Activated T-helper 1 cell treated with anti-CD3 and anti-CD28 coated beads, Interleukin-12 subunit alpha, Interleukin-12 subunit beta, Interleukin-2, Interleukin-4 antibody, amounts not matched to agents 30 ng/mL and 10 ng/mL and 1 ng/mL, durations not matched to agents 14 hours and 24 hours and 36 hours (primary cell): ENCODE data around the gene OTOF. TPM values are rescaled to one million over a fixed set of nuclear protein-coding genes. Genes with fewer than 3 reads are reported as not detected.
A peak's percentile ranks its signal among the peaks of the same experiment; 100 is the strongest.

ENCODE experiments used
- DNase-seq: peaks from one replicate; pipeline ENCODE4 v3.0.0; 2021; ENCODE audit warnings: low spot score
- H3K27ac Mint-ChIP-seq: one replicate; pipeline ENCODE4 v1.8.0; 2021; ENCODE audit warnings: mild to moderate bottlenecking, mixed read lengths
- H3K27me3 Mint-ChIP-seq: one replicate; pipeline ENCODE4 v1.8.0; 2022; ENCODE audit warnings: mild to moderate bottlenecking, moderate library complexity, mixed read lengths; ENCODE audit not compliant: insufficient read depth
- H3K36me3 Mint-ChIP-seq: one replicate; pipeline ENCODE4 v1.8.0; 2021; ENCODE audit warnings: low read depth, mixed read lengths
- H3K4me1 Mint-ChIP-seq: one replicate; pipeline ENCODE4 v1.8.0; 2021; ENCODE audit warnings: low read depth, mixed read lengths
- H3K4me3 Mint-ChIP-seq: one replicate; pipeline ENCODE4 v1.8.0; 2021; ENCODE audit warnings: mild to moderate bottlenecking, moderate library complexity, mixed read lengths
- H3K9me3 Mint-ChIP-seq: one replicate; pipeline ENCODE4 v1.8.0; 2021; ENCODE audit warnings: mixed read lengths
- intact Hi-C: fragments of 100-400 bp; cut with micrococcal nuclease; formaldehyde crosslinking; loops from one replicate; pipeline ENCODE4 v1.15.1; 2024
- total RNA-seq: library from RNA; stranded (reverse); gene quantifications from 2 replicates; pipeline ENCODE4 v1.2.3, GENCODE V29; 2022

OTOF gene
- 5.9 and 6.9 TPM in 2 replicates for total RNA-seq

DNA sequence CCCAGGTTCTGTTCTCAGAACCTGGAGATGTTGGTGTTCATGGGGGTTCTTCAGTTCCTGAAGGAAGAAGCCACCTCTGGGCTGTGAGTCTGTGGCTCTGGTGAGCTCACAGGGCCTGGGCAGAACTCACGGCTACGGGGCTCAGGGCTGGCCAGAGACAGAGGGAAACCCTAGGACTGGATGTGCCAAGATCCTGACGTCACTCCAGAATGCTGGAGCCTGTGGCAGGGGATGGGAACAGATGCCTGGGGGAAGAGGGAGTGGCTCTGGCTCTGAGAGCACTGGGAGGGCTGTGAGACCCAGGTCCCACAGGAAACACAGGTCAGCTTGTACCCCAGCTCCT, at the start of gene OTOF:
TSS of gene OTOF (minus strand) at position 214 of the 343 bp plus-strand sequence.
- Mint-ChIP-seq H3K4me3 (peak within 1 kb of the TSS; percentile 84), H3K27me3 (no peaks in the 10 kb centered on the region), H3K9me3 (no peaks in the 10 kb centered on the region), H3K27ac (peak within 1 kb of the TSS; percentile 96), H3K36me3 (no peaks in the 10 kb centered on the region), H3K4me1 (peaks cover 8% of the 10 kb centered on the region)
- no peak for DNase-seq
- intact Hi-C loops: no loop called here

DNA sequence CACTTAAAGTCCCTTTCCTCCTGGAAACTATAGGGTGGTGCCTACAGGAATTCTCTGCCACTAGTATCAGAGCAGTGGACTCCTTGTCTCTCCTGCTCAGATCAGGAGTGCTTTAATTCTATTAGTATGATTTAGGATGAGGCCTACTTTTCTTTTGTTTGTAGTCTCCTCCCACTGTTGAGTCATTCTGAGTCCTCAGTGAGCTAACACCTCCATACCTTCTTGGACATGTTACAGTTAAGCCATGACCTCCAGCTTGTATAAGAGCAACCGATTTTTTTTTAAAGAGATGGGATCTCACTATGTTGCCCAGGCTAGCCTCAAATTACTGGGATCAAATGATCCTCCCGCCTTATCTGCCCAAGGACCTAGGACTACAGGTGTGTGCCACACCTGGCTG, 48.7 kb upstream of the OTOF start:
- Mint-ChIP-seq H3K4me1 (no peaks in the 10 kb centered on the region), H3K9me3 (no peaks in the 10 kb centered on the region), H3K27me3 (peaks cover under 1% of the 10 kb centered on the region), H3K4me3 (no peak overlapping the region), H3K36me3 (no peaks in the 10 kb centered on the region), H3K27ac (no peak overlapping the region)
- no peak for DNase-seq
- intact Hi-C loops: no loop called here

DNA sequence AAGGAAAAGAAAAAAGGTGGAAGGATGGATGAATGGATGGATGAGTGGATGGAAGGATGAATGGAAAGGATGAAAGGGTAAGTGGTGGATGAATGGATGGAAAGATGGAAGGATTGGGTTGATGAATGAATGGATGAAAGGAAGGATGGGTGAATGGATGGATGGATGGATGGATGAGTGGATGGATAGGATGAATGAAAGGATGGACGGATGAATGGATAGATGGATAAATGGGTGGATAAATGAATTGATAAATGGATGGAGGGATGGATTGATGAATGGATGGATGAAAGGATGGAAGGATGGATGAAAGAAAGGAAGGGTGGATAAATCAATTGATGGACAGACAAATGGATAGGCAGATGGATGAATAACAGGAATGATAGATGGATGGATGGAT, 48.2 kb upstream of the OTOF start:
- Mint-ChIP-seq H3K4me1 (no peaks in the 10 kb centered on the region), H3K9me3 (no peaks in the 10 kb centered on the region), H3K4me3 (no peak overlapping the region), H3K27me3 (peaks cover 5% of the 10 kb centered on the region), H3K36me3 (no peaks in the 10 kb centered on the region), H3K27ac (no peak overlapping the region)
- intact Hi-C loops: no loop called here
- DNase-seq: no peak

DNA sequence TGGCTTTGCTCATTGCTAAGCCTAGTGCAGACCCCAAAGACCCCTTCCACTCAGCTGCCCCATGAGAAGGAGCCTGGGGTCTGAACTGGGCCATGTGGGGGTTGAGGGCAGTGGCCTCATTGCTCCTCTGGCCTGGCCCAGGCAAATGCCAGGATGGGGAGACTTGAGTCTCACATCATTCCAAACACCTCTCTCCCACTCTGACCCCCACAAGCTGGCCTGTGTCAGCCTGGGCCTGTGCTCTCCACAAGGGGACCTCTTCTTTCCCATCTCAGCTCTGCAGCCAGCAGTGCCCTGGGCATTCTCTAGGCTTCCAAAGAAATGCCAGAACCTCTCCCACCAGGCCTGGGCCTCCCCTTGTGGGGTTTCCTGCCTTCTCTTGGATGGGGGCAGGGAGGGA, 45.8 kb upstream of the OTOF start:
- no peak overlapping the region for H3K27ac Mint-ChIP-seq
- intact Hi-C loops: no loop called here

DNA sequence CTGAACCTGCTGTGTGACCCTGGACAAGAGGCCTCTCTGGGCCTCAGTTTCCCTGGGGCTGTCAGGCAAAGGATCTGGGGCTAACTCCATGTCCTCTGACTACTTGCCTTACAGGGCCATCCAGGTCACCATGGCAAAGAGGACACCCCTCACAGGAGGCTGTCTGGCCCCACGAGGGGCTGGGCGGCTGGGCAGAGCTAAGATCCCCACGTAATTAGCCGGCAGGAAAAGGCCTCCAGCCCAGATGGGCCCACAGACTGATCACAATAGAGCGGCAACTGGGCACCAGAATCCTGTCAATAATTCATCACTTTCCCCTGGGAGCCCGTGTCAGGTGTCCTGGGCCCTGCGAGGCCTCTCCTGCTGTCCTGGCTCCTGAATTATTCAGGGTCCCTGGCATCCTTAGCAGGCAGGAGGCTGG, 44.8 kb upstream of the OTOF start:
- Mint-ChIP-seq H3K27ac (no peak overlapping the region), H3K36me3 (no peaks in the 10 kb centered on the region), H3K27me3 (peaks cover 20% of the 10 kb centered on the region), H3K4me1 (peaks cover 11% of the 10 kb centered on the region), H3K4me3 (no peak overlapping the region), H3K9me3 (no peaks in the 10 kb centered on the region)
- intact Hi-C loops: no loop called here
- DNase-seq: no peak

More for the DNA sequence above, 45.8 kb upstream of the OTOF start:
- no peak for DNase-seq
- no peak overlapping the region for H3K4me3 Mint-ChIP-seq
- H3K27me3 Mint-ChIP-seq: peaks cover 20% of the 10 kb centered on the region
- no peaks in the 10 kb centered on the region for H3K36me3 Mint-ChIP-seq
- H3K9me3 Mint-ChIP-seq: no peaks in the 10 kb centered on the region
- H3K4me1 Mint-ChIP-seq: peaks cover 11% of the 10 kb centered on the region

DNA sequence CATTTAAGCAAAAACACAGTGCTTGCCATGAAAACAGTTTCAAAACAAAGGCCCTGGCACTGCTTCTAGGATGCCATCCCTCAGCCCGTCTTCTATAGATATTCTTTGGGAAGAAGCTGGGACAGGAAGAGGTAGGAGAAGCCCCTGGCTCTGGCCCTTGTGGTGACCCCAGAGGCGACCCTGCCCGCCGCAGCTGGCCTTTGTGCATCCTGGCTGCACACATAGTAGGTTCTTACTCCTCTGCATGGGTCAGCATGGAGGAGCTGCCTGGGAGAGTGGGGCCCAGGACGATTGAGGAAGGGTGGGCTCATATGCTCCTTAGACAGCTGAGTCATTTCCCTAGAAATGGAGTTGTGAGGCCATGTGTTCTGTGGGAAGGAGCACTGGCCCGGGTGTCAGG, 44.4 kb upstream of the OTOF start:
- H3K9me3 Mint-ChIP-seq: no peaks in the 10 kb centered on the region
- intact Hi-C loops: no loop called here
- DNase-seq: no peak
- peaks cover 20% of the 10 kb centered on the region for H3K27me3 Mint-ChIP-seq
- peaks cover 11% of the 10 kb centered on the region for H3K4me1 Mint-ChIP-seq
- no peak overlapping the region for H3K27ac Mint-ChIP-seq
- no peak overlapping the region for H3K4me3 Mint-ChIP-seq
- no peaks in the 10 kb centered on the region for H3K36me3 Mint-ChIP-seq

DNA sequence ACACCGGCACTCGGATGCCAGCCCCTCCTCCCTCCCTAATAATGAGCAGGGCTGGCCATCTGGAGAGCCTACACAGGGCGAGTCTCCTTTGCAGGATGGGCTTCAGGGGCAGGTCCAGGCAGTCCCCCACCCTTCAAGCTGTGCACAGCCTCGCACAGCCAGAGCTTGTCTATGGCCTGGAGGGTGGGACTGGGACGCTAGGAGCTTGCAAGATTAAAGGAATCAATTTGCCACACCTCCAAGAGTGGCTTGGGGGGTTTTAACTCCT, 43.9 kb upstream of the OTOF start:
- Mint-ChIP-seq H3K27me3 (peaks cover 20% of the 10 kb centered on the region), H3K4me1 (peaks cover 11% of the 10 kb centered on the region), H3K4me3 (no peak overlapping the region), H3K9me3 (no peaks in the 10 kb centered on the region), H3K36me3 (no peaks in the 10 kb centered on the region), H3K27ac (no peak overlapping the region)
- DNase-seq: no peak
- intact Hi-C loops: no loop called here

DNA sequence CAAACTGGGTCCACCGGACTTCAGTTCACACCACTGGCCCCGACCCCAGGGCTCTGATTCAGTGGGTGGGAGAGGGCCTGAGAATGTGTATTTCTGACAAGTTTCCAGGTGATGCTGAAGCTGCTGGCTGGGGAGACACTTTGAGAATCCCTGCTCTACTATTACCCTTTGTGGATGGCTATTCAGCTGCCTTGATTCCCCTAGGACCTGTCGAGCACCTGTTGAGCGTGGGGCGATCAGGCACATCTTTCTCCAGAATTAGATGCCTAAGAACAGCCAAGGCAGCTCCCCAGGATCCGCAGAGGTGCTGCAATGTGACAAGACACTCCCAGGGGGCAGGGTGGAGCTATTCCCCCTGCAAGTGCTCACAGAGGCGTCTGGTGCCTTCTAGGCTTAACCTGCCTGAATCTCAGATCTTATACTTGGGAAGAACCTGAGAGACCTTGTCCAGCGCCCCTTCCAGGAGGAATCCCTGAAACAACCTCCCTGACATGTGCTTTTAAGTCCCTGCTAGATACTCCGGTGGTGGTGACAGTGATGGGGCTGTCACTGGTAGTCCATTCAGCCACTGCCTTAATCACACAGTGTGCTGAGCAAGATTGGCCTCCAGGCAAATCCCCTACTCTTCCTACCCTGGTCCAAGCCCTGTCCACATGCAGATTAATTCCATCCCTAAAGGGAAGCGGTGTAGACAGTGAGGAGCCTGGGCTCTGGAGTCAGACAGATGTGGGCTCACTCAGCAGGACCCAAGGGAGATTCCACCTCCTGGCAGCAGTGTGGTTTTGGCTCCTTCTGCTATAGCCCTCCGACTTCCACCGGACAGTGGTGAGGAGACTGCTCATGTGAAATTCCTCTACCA, 43.4 kb upstream of the OTOF start:
- H3K36me3 Mint-ChIP-seq: no peaks in the 10 kb centered on the region
- H3K9me3 Mint-ChIP-seq: no peaks in the 10 kb centered on the region
- intact Hi-C loops: no loop called here

DNA sequence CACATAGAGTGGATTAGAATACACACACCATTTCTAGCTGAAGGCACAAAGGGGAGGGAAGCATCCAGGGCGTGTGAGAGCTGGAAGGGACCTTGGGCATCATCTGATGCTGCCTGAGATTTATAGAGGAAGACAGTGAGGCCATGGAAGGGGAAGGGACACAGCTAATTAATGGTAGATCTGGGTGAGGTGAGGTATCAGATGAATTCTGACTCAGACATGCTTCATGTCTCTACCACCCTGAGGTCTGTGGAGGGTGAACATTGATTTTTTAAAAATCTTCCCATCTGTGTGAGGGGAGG, 42.2 kb upstream of the OTOF start:
- Mint-ChIP-seq H3K4me1 (peaks cover 11% of the 10 kb centered on the region), H3K9me3 (no peaks in the 10 kb centered on the region), H3K4me3 (no peak overlapping the region), H3K27me3 (peaks cover 24% of the 10 kb centered on the region), H3K27ac (no peak overlapping the region), H3K36me3 (no peaks in the 10 kb centered on the region)
- DNase-seq: no peak
- intact Hi-C loops: no loop called here

More for the DNA sequence above, 43.4 kb upstream of the OTOF start:
- Mint-ChIP-seq H3K4me1 (peaks cover 11% of the 10 kb centered on the region), H3K27ac (no peak overlapping the region), H3K27me3 (peaks cover 20% of the 10 kb centered on the region), H3K4me3 (no peak overlapping the region)
- no peak for DNase-seq

DNA sequence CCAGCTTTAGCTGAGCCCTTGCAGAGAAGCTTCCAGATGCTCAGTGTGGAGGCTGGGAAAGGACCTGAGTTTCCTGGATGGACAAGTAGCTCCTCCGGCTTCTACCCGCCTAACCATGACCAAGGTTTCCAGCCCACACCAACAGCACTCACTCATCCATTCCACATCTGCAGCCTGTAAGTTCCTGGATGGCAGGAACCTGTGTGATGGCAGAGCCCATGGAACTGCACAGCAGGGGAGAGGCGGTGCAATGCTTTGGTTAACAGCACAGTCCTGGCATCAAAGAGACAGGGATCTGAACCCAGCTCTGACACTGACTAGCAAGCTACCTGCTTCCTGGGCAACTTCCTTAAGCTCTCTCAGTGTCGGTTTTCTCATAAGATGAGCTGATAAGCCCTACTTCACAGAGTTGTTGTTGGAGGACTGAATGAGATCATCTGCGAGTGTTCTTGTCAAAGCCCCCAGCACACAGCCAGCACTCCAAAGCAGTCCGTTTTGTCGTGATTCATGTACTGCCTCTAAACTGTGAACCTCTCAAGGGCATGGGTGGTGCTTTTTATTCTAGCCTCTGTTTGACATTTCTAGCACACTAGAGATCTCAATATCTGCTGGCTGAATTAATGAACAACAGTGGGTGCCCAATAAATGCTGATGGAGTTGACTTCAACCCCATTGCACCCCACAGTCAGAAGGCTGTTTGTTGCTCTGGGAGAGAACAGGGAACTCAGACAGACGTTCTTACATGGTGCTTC, 41.6 kb upstream of the OTOF start:
- Mint-ChIP-seq H3K36me3 (no peaks in the 10 kb centered on the region), H3K4me3 (no peak overlapping the region), H3K27me3 (peaks cover 24% of the 10 kb centered on the region), H3K9me3 (no peaks in the 10 kb centered on the region), H3K27ac (no peak overlapping the region), H3K4me1 (peaks cover 11% of the 10 kb centered on the region)
- intact Hi-C loops: no loop called here
- DNase-seq: no peak

DNA sequence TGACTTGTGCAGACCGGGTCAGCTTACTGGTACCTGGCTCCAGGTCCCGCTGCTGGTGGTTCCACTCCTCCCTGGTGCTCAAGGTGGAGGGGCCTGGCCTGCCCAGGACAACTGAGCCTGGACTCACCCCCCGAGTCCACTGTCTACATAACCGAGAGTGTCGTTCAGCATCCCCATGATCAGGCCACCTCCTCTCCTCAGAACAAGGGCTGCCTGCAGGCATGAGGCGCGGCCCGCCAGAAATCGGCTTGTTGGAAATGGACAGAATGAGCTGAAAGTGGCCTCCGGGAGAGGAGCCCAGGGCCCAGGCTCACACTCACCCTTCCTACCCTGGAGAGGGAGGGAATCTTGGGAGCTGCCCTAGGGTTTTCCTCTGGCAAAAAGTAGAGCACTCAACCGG, 38.9 kb upstream of the OTOF start:
- Mint-ChIP-seq H3K4me3 (no peak overlapping the region), H3K36me3 (no peaks in the 10 kb centered on the region), H3K27me3 (peaks cover 24% of the 10 kb centered on the region), H3K27ac (no peak overlapping the region), H3K4me1 (peaks cover 11% of the 10 kb centered on the region), H3K9me3 (no peaks in the 10 kb centered on the region)
- intact Hi-C loops: no loop called here
- no peak for DNase-seq

DNA sequence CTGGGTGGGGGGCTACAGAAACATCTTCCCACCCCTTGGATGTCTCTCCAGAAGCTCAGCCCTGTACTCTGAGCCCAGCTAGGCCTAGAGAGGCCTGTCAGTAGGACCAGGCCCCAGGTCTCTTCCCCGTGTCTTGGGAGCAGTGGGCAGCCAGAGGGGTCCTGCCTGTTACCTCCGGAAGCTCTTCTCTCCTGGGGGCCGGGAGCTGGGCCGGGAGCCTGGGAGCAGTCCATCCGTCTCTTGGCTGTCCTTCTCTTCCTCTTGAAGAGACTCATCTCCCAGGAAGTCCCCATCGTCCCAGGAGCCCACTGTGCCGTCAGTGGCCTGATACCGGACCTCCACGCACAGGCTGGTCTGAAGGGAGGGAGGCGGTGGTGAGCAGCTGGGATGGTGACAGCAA, 38.3 kb upstream of the OTOF start:
- H3K36me3 Mint-ChIP-seq: no peaks in the 10 kb centered on the region
- intact Hi-C loops: no loop called here
- H3K27ac Mint-ChIP-seq: no peak overlapping the region
- DNase-seq: no peak
- peaks cover 20% of the 10 kb centered on the region for H3K27me3 Mint-ChIP-seq
- H3K4me1 Mint-ChIP-seq: peaks cover 11% of the 10 kb centered on the region
- no peaks in the 10 kb centered on the region for H3K9me3 Mint-ChIP-seq
- H3K4me3 Mint-ChIP-seq: no peak overlapping the region

DNA sequence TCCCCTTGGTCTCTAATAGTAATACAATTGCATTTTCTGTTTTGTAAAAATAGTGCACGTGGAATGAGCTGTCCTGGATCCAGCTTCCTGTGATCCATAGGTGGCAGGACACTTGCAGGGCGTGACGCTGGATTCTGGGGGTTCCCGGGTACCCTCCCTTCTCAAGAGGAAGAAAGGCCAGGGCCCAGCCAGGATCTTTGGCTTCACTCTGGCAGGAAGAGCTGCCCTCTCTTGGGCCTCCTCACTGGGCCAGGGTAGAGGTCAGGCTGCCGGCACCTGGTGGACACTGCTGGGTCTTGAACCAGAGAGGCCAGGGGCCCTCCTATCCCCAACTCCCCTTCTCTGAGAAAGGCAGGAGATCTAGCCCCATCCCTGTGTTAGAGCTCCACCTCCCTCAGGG, 37.8 kb upstream of the OTOF start:
- DNase-seq: no peak
- no peak overlapping the region for H3K4me3 Mint-ChIP-seq
- intact Hi-C loops: no loop called here
- no peaks in the 10 kb centered on the region for H3K9me3 Mint-ChIP-seq
- H3K27me3 Mint-ChIP-seq: peaks cover 15% of the 10 kb centered on the region
- peaks cover 11% of the 10 kb centered on the region for H3K4me1 Mint-ChIP-seq
- H3K36me3 Mint-ChIP-seq: no peaks in the 10 kb centered on the region
- no peak overlapping the region for H3K27ac Mint-ChIP-seq
